Neural cell (in vitro differentiated cells): ENCODE results near the gene VWF. TPM values are rescaled to one million over a fixed set of nuclear protein-coding genes. Genes with fewer than 3 reads are reported as not detected.

Experiments
- H2AFZ ChIP-seq: fragments of 200-600, 300-800 bp; sonication (generic), shearing (Covaris generic); 2 replicates; pipeline ENCODE4 v1.6.0; 2014; ENCODE audit warnings: low read depth, mild to moderate bottlenecking, antibody characterized with exemption, low read length, moderate library complexity
- H3F3A ChIP-seq: fragments of 200-600 bp; shearing (Covaris generic); 2 replicates; pipeline ENCODE4 v1.6.1; 2016; ENCODE audit warnings: mild to moderate bottlenecking, moderate library complexity, mixed read lengths, antibody characterized with exemption, low read length; ENCODE audit not compliant: insufficient read depth, poor library complexity, severe bottlenecking
- H3K27ac ChIP-seq: fragments of 200-600, 300-800 bp; sonication (generic), shearing (Covaris generic); 2 replicates; pipeline ENCODE4 v1.5.1; 2014; ENCODE audit warnings: mild to moderate bottlenecking, low read length, moderate library complexity
- H3K27me3 ChIP-seq: fragments of 300-800, 200-600 bp; sonication (generic), shearing (Covaris generic); 2 replicates; pipeline ENCODE4 v1.6.0; 2014; ENCODE audit warnings: mild to moderate bottlenecking, low read depth, low read length, moderate library complexity; ENCODE audit not compliant: insufficient read depth
- H3K36me3 ChIP-seq: fragments of 300-800, 200-600 bp; sonication (generic), shearing (Covaris generic); 2 replicates; pipeline ENCODE4 v1.5.1; 2014; ENCODE audit warnings: mild to moderate bottlenecking, antibody characterized with exemption, low read length, moderate library complexity; ENCODE audit not compliant: insufficient read depth
- H3K4me2 ChIP-seq: fragments of 300-800, 200-600 bp; sonication (generic), shearing (Covaris generic); 2 replicates; pipeline ENCODE4 v1.6.0; 2014; ENCODE audit warnings: mild to moderate bottlenecking, low read length
- H3K4me3 ChIP-seq: fragments of 300-800, 200-600 bp; sonication (generic), shearing (Covaris generic); 2 replicates; pipeline ENCODE4 v1.5.1; 2014; ENCODE audit warnings: mild to moderate bottlenecking, low read length, moderate library complexity
- H3K79me2 ChIP-seq: fragments of 200-600 bp; shearing (Covaris generic); replicated peaks from 2 replicates; pipeline ENCODE4 v1.6.0; 2014; ENCODE audit warnings: mild to moderate bottlenecking, low read length, moderate library complexity; ENCODE audit not compliant: insufficient read depth
- H3K9ac ChIP-seq: fragments of 300-800, 200-600 bp; sonication (generic), shearing (Covaris generic); 2 replicates; pipeline ENCODE4 v1.6.1; 2016; ENCODE audit warnings: mild to moderate bottlenecking, low read length, mixed read lengths
- H3K9me2 ChIP-seq: fragments of 200-600 bp; shearing (Covaris generic); 2 replicates; pipeline ENCODE4 v1.6.1; 2016; ENCODE audit warnings: mild to moderate bottlenecking, low read length, mixed read lengths; ENCODE audit not compliant: insufficient read depth
- H3K9me3 ChIP-seq: fragments of 200-600, 300-800 bp; sonication (generic), shearing (Covaris generic); 2 replicates; pipeline ENCODE4 v1.6.1; 2016; ENCODE audit warnings: mild to moderate bottlenecking, mixed run types, low read length, moderate library complexity, mixed read lengths
- H4K20me1 ChIP-seq: fragments of 200-600 bp; shearing (Covaris generic); 2 replicates; pipeline ENCODE4 v1.6.1; 2016; ENCODE audit warnings: mild to moderate bottlenecking, mixed run types; ENCODE audit not compliant: insufficient read depth
- CTCF ChIP-seq: fragments of 450-650 bp; IDR thresholded peaks from 2 replicates; pipeline ENCODE4 v1.5.1; 2014; ENCODE audit warnings: antibody characterized with exemption, mild to moderate bottlenecking, moderate library complexity; ENCODE audit not compliant: poor library complexity, severe bottlenecking
- EP300 ChIP-seq: fragments of 450-650 bp; conservative IDR thresholded peaks from 2 replicates; pipeline ENCODE4 v1.6.1; 2014; ENCODE audit warnings: antibody characterized with exemption, mild to moderate bottlenecking, moderate library complexity; ENCODE audit not compliant: poor library complexity, severe bottlenecking
- EZH2 ChIP-seq: fragments of 200-600, 300-800 bp; shearing (Covaris generic), sonication (generic); IDR thresholded peaks from 2 replicates; pipeline ENCODE4 v1.6.1; 2014; ENCODE audit warnings: antibody characterized with exemption, low read length, borderline replicate concordance, mild to moderate bottlenecking; ENCODE audit not compliant: insufficient read depth, poor library complexity, severe bottlenecking
- MXI1 ChIP-seq: fragments of 450-650 bp; conservative IDR thresholded peaks from 2 replicates; pipeline ENCODE4 v1.6.1; 2014; ENCODE audit warnings: antibody characterized with exemption, mild to moderate bottlenecking; ENCODE audit not compliant: poor library complexity, severe bottlenecking
- POLR2AphosphoS5 ChIP-seq: IDR thresholded peaks from 2 replicates; pipeline ENCODE4 v1.6.1; 2012
- RAD21 ChIP-seq: fragments of 450-650 bp; conservative IDR thresholded peaks from 2 replicates; pipeline ENCODE4 v1.6.1; 2014; ENCODE audit warnings: antibody characterized with exemption, mild to moderate bottlenecking, moderate library complexity
- REST ChIP-seq: IDR thresholded peaks from 2 replicates; pipeline ENCODE4 v1.6.1; 2012; ENCODE audit warnings: borderline replicate concordance
- SMC3 ChIP-seq: fragments of 450-650 bp; conservative IDR thresholded peaks from 2 replicates; pipeline ENCODE4 v1.6.1; 2014; ENCODE audit warnings: antibody characterized with exemption, mild to moderate bottlenecking, moderate library complexity; ENCODE audit not compliant: poor library complexity
- TAF1 ChIP-seq: IDR thresholded peaks from 2 replicates; pipeline ENCODE4 v1.6.1; 2012; ENCODE audit warnings: low read depth
- polyA plus RNA-seq: library from polyadenylated mRNA; depleted of rRNA; stranded (reverse); fragments of >200 nt; gene quantifications from 2 replicates; pipeline ENCODE4 v1.2.3, GENCODE V29; 2014

Gene VWF
- polyA plus RNA-seq, 1 donor from 2014 or later = not detected

DNA sequence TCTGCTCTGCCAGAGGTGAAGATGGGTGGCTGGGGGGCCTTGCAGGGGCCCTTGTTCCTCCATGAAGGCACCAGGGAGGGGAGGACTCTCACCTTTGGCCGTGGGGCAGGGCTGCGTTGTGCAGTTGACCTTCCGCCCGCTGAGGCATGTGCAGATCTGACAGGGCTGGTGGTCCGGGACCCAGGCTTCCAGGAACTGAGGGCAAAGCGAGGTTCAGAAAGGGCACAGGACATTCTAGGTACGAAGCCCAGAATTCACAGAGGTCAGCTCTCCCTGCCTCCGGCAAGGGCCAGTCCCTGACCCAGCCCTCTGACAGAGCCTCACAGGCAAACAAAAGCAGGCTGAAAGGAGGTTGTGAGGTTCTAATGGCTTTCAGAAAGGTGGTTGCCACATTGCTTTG lies 139.0 kb downstream of the VWF start:
- no peak overlapping the region for H2AFZ ChIP-seq
- H3K9me2 ChIP-seq = no peaks in the 10 kb centered on the region
- no peaks in the 10 kb centered on the region for H4K20me1 ChIP-seq
- no peaks in the 10 kb centered on the region for H3K9me3 ChIP-seq
- H3K27ac ChIP-seq = no peak overlapping the region
- no peaks in the 10 kb centered on the region for H3F3A ChIP-seq
- no peak overlapping the region for H3K9ac ChIP-seq
- TF ChIP-seq EP300 = no peak
- TF ChIP-seq REST = no peak
- TF ChIP-seq MXI1 = no peak
- no peak for TF ChIP-seq TAF1
- no peak for TF ChIP-seq POLR2AphosphoS5
- no peak for TF ChIP-seq SMC3
- TF ChIP-seq RAD21 = no peak
- TF ChIP-seq EZH2 = no peak
- TF ChIP-seq CTCF = no peak
- H3K4me3 ChIP-seq = no peak overlapping the region
- H3K27me3 ChIP-seq = no peaks in the 10 kb centered on the region
- no peaks in the 10 kb centered on the region for H3K36me3 ChIP-seq
- no peaks in the 10 kb centered on the region for H3K79me2 ChIP-seq
- H3K4me2 ChIP-seq = no peak overlapping the region

DNA sequence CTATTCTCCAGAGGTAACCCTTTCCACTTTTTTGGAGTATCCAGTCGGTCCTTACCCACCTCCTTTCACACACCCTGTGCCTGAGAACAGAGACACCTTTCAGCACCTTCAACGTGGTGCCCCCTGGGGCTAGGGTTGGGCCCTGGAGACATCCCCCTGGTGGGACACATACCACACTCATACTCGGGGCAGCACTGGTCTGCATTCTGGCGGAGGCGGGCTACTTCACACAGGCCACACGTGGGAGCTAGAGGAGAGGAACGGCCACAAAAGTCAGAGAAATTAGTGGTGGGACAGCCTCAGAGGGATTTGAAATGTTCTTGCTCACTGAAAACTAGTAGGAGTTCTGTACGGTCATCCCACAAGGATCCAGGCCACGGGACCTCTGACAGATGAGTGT lies 139.6 kb downstream of the VWF start:
- Histone ChIP-seq H2AFZ (no peak overlapping the region), H3K27ac (no peak overlapping the region), H3K36me3 (no peaks in the 10 kb centered on the region), H3K9me2 (no peaks in the 10 kb centered on the region), H3K9ac (no peak overlapping the region), H3K79me2 (no peaks in the 10 kb centered on the region), H3K4me3 (no peak overlapping the region), H3K4me2 (no peak overlapping the region), H4K20me1 (no peaks in the 10 kb centered on the region), H3K9me3 (no peaks in the 10 kb centered on the region), H3K27me3 (no peaks in the 10 kb centered on the region), H3F3A (no peaks in the 10 kb centered on the region)
- TF ChIP-seq TAF1 (no peak), EZH2 (no peak), SMC3 (no peak), POLR2AphosphoS5 (no peak), RAD21 (no peak), MXI1 (no peak), CTCF (no peak), REST (no peak), EP300 (no peak)
